ENCODE measurements around the gene PGLYRP2. TPM values are rescaled to one million over a fixed set of nuclear protein-coding genes. Genes with fewer than 3 reads are reported as not detected.
"Not testable (repeated sequence)": the region's sequence is repeated elsewhere in the genome, so short reads cannot be mapped to it uniquely, and the experiment has no call there.

Gene PGLYRP2
- total and polyA plus RNA-seq, 12 donors: not detected

- H3K4me1 ChIP-seq (replicated peaks in 1 of 2): no peaks in the 10 kb centered on the region
- no peak overlapping the region for H3K27ac ChIP-seq
- intact Hi-C loops (cut with DNase I): no loop called here
- WGBS, 4 donors: 47 to 60% (median 57%) methylated on average over 5 of the region's 5 CpGs
- H3K36me3 ChIP-seq (replicated peaks in 1 of 2): no peaks in the 10 kb centered on the region
- no peak overlapping the region for H3K4me3 ChIP-seq
- H3K27me3 ChIP-seq: no peaks in the 10 kb centered on the region
- H3K9me3 ChIP-seq (replicated peaks in 1 of 3): no peaks in the 10 kb centered on the region
- TF ChIP-seq POLR2A (IDR thresholded peaks at IDR 0.05) (no peak), CTCF (IDR thresholded peaks at IDR 0.05) (no peak)
- no peak for DNase-seq
Observed at GRCh38 chr19:15524781-15525180, 45.5 kb upstream of the PGLYRP2 start.

DNA sequence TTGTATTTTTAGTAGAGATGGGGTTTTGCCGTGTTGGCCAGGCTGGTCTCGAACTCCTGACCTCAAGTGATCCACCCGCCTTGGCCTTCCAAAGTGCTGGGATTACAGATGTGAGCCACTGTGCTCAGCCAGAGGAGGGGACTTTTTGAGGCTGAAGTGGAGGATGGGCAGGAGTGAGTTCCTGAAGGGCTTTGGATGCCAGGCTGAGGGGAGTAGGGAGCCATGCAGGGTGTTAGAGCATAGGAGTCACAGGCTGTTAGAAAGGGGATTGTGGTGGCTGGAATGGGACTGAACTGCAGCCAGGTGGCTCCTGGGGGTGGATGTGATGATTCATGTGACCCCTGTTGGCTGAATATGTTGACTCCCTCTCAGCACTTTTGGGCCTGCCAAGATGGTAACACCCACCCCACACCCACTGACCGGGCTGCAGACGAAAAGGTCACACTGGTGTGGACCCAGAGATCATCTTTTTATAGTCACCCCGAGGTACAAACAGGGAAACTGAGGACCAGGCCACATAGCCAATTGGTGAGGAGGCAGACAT lies 40.2 kb upstream of the PGLYRP2 start:
- no peak overlapping the region for H3K4me3 ChIP-seq
- no peaks in the 10 kb centered on the region for H3K36me3 ChIP-seq (replicated peaks in 1 of 2)
- no peak for DNase-seq
- H3K27me3 ChIP-seq: no peaks in the 10 kb centered on the region
- H3K27ac ChIP-seq: no peak overlapping the region
- TF ChIP-seq POLR2A (IDR thresholded peaks at IDR 0.05) (no peak), CTCF (IDR thresholded peaks at IDR 0.05) (no peak)
- WGBS, 4 donors: 65 to 80% (median 70%) methylated on average over 6 of the region's 6 CpGs
- H3K9me3 ChIP-seq (replicated peaks in 1 of 3): no peaks in the 10 kb centered on the region
- H3K4me1 ChIP-seq (replicated peaks in 1 of 2): no peaks in the 10 kb centered on the region
- intact Hi-C loops (cut with DNase I): no loop called here

GRCh38 chr19:15517778-15518177 lies 38.5 kb upstream of the PGLYRP2 start:
- intact Hi-C loops (cut with DNase I): no loop called here
- Histone ChIP-seq H3K27ac (no peak overlapping the region), H3K27me3 (no peaks in the 10 kb centered on the region), H3K9me3 (replicated peaks in 1 of 3) (no peaks in the 10 kb centered on the region), H3K4me3 (no peak overlapping the region), H3K36me3 (replicated peaks in 1 of 2) (no peaks in the 10 kb centered on the region), H3K4me1 (replicated peaks in 1 of 2) (no peaks in the 10 kb centered on the region)
- no peak for DNase-seq
- 74 to 86% (median 83%) methylated on average over 1 of the region's 1 CpG for WGBS, 4 donors
- no peak for TF ChIP-seq POLR2A (IDR thresholded peaks at IDR 0.05)

GRCh38 chr19:15516363-15516762 lies 37.1 kb upstream of the PGLYRP2 start:
- DNase-seq: no peak
- no peaks in the 10 kb centered on the region for H3K27me3 ChIP-seq
- no peaks in the 10 kb centered on the region for H3K9me3 ChIP-seq (replicated peaks in 1 of 3)
- TF ChIP-seq POLR2A (IDR thresholded peaks at IDR 0.05): no peak
- no peak for TF ChIP-seq CTCF (IDR thresholded peaks at IDR 0.05)
- H3K4me1 ChIP-seq (replicated peaks in 1 of 2): no peaks in the 10 kb centered on the region
- intact Hi-C loops (cut with DNase I): no loop called here
- 80 to 92% (median 89%) methylated on average over 3 of the region's 3 CpGs for WGBS, 4 donors
- H3K4me3 ChIP-seq: no peak overlapping the region
- H3K27ac ChIP-seq: no peak overlapping the region
- no peaks in the 10 kb centered on the region for H3K36me3 ChIP-seq (replicated peaks in 1 of 2)

GRCh38 chr19:15515227-15515625 lies 35.9 kb upstream of the PGLYRP2 start:
- H3K9me3 ChIP-seq (replicated peaks in 1 of 3); intact Hi-C loops (cut with DNase I); H3K27me3 ChIP-seq; H3K4me1 ChIP-seq (replicated peaks in 1 of 2); H3K4me3 ChIP-seq; DNase-seq; H3K27ac ChIP-seq; H3K36me3 ChIP-seq (replicated peaks in 1 of 2): not testable (repeated sequence)
- WGBS, 4 donors: 85 to 94% (median 88%) methylated on average over 9 of the region's 9 CpGs

Measured in adrenal gland (tissue), 12 donors.